ENCODE measurements around the gene PPM1N.

DNA sequence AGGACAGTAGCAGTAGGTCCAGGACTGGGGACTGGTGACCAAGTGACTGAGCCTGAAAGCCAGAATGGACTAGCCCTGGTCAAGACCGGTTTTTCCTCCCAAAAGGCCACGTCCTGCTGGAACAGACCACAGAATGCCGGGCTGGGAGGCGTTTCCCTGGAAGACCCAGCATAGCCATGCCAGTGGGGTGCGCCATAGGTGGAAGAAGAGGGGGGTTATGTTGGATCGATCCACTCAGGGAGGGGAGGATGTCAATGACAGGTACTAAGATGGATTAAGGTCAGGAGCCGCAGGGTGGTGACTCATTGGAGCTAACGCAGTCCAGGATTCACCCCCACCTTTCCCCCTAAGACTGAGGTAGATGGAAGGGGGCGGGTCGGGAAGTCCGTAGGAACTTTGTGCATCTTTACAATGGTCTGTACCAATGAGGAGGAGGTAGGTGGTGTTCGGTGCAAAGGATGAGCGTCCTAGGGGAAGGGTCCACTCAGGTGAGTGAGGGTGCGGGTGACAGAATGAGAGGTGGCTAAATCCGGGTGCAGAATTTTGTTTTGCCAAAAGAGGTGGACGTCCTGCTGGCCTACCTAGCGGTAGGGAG lies 30.0 kb downstream of the PPM1N start:
- no peak for TF ChIP-seq POLR2A (IDR thresholded peaks at IDR 0.05; ENCODE audit: low read length)
- no peak for TF ChIP-seq GATA1 (IDR thresholded peaks at IDR 0.05; ENCODE audit: low read depth, low read length)

All from erythroblast (primary cell).